ENCODE results near the gene NCAM1.

The NCAM1 gene

GRCh38 chr11:113105592-113105991 lies 144.4 kb downstream of the NCAM1 start:
- no peaks in the 10 kb centered on the region for H3K36me3 ChIP-seq (ENCODE audit: control insufficient read depth, insufficient read depth, low read length)
- 100% methylated on average over 1 of the region's 2 CpGs for WGBS (ENCODE audit: insufficient coverage, insufficient read length)
- no peaks in the 10 kb centered on the region for H3K9me3 ChIP-seq (ENCODE audit: control insufficient read depth, insufficient read depth, low read length)
- no peaks in the 10 kb centered on the region; the same call in 1 of the 2 replicates for H3K4me1 ChIP-seq (ENCODE audit: control insufficient read depth, insufficient read depth, low read length)
- H3K27ac ChIP-seq (ENCODE audit: low read length): no peak overlapping the region
- H3K4me3 ChIP-seq (ENCODE audit: low read length): no peak overlapping the region
- H3K27me3 ChIP-seq (ENCODE audit: control insufficient read depth, insufficient read depth, low read length): no peaks in the 10 kb centered on the region
- no peak for DNase-seq (ENCODE audit: low read depth, low spot score)

- Histone ChIP-seq H3K9me3 (ENCODE audit: control insufficient read depth, insufficient read depth, low read length) (no peaks in the 10 kb centered on the region), H3K27ac (ENCODE audit: low read length) (no peak overlapping the region), H3K4me1 (ENCODE audit: control insufficient read depth, insufficient read depth, low read length) (no peaks in the 10 kb centered on the region; the same call in 1 of the 2 replicates), H3K27me3 (ENCODE audit: control insufficient read depth, insufficient read depth, low read length) (no peaks in the 10 kb centered on the region), H3K4me3 (ENCODE audit: low read length) (no peak overlapping the region), H3K36me3 (ENCODE audit: control insufficient read depth, insufficient read depth, low read length) (no peaks in the 10 kb centered on the region)
- no CpG with 5 or more reads among the region's 2 CpGs for WGBS (ENCODE audit: insufficient coverage, insufficient read length)
- DNase-seq (ENCODE audit: low read depth, low spot score): no peak
These were observed 145.3 kb downstream of the NCAM1 start for GRCh38 chr11:113106507-113106906.

GRCh38 chr11:113110046-113110445 lies 148.8 kb downstream of the NCAM1 start:
- Histone ChIP-seq H3K27ac (ENCODE audit: low read length) (no peak overlapping the region), H3K27me3 (ENCODE audit: control insufficient read depth, insufficient read depth, low read length) (no peaks in the 10 kb centered on the region), H3K4me3 (ENCODE audit: low read length) (no peak overlapping the region), H3K36me3 (ENCODE audit: control insufficient read depth, insufficient read depth, low read length) (no peaks in the 10 kb centered on the region), H3K9me3 (ENCODE audit: control insufficient read depth, insufficient read depth, low read length) (no peaks in the 10 kb centered on the region), H3K4me1 (ENCODE audit: control insufficient read depth, insufficient read depth, low read length) (no peaks in the 10 kb centered on the region)
- WGBS (ENCODE audit: insufficient coverage, insufficient read length): no CpG with 5 or more reads among the region's 1 CpG
- DNase-seq (ENCODE audit: low read depth, low spot score): no peak

GRCh38 chr11:113111156-113111555 lies 149.9 kb downstream of the NCAM1 start:
- Histone ChIP-seq H3K9me3 (ENCODE audit: control insufficient read depth, insufficient read depth, low read length) (no peaks in the 10 kb centered on the region), H3K27ac (ENCODE audit: low read length) (no peak overlapping the region), H3K4me1 (ENCODE audit: control insufficient read depth, insufficient read depth, low read length) (no peaks in the 10 kb centered on the region), H3K4me3 (ENCODE audit: low read length) (no peak overlapping the region), H3K27me3 (ENCODE audit: control insufficient read depth, insufficient read depth, low read length) (no peaks in the 10 kb centered on the region), H3K36me3 (ENCODE audit: control insufficient read depth, insufficient read depth, low read length) (no peaks in the 10 kb centered on the region)
- DNase-seq (ENCODE audit: low read depth, low spot score): no peak
- no CpG with 5 or more reads among the region's 2 CpGs for WGBS (ENCODE audit: insufficient coverage, insufficient read length)

GRCh38 chr11:113112307-113112706 lies 151.1 kb downstream of the NCAM1 start:
- no CpG with 5 or more reads among the region's 3 CpGs for WGBS (ENCODE audit: insufficient coverage, insufficient read length)

GRCh38 chr11:113113801-113114704 lies 152.8 kb downstream of the NCAM1 start:
- no peak for DNase-seq (ENCODE audit: low read depth, low spot score)
- no peak overlapping the region for H3K27ac ChIP-seq (ENCODE audit: low read length)
- WGBS (ENCODE audit: insufficient coverage, insufficient read length): no CpG with 5 or more reads among the region's 5 CpGs

More at GRCh38 chr11:113112307-113112706, 151.1 kb downstream of the NCAM1 start:
- DNase-seq (ENCODE audit: low read depth, low spot score): no peak
- Histone ChIP-seq H3K9me3 (ENCODE audit: control insufficient read depth, insufficient read depth, low read length) (no peaks in the 10 kb centered on the region), H3K4me3 (ENCODE audit: low read length) (no peak overlapping the region), H3K27me3 (ENCODE audit: control insufficient read depth, insufficient read depth, low read length) (no peaks in the 10 kb centered on the region), H3K4me1 (ENCODE audit: control insufficient read depth, insufficient read depth, low read length) (no peaks in the 10 kb centered on the region), H3K27ac (ENCODE audit: low read length) (no peak overlapping the region), H3K36me3 (ENCODE audit: control insufficient read depth, insufficient read depth, low read length) (no peaks in the 10 kb centered on the region)

GRCh38 chr11:113114705-113115027 lies 153.4 kb downstream of the NCAM1 start:
- no peak overlapping the region for H3K27ac ChIP-seq (ENCODE audit: low read length)
- DNase-seq (ENCODE audit: low read depth, low spot score): no peak
- no peaks in the 10 kb centered on the region for H3K27me3 ChIP-seq (ENCODE audit: control insufficient read depth, insufficient read depth, low read length)
- H3K36me3 ChIP-seq (ENCODE audit: control insufficient read depth, insufficient read depth, low read length): no peaks in the 10 kb centered on the region
- H3K9me3 ChIP-seq (ENCODE audit: control insufficient read depth, insufficient read depth, low read length): no peaks in the 10 kb centered on the region
- no peaks in the 10 kb centered on the region for H3K4me1 ChIP-seq (ENCODE audit: control insufficient read depth, insufficient read depth, low read length)
- H3K4me3 ChIP-seq (ENCODE audit: low read length): no peak overlapping the region
- no CpG with 5 or more reads among the region's 3 CpGs for WGBS (ENCODE audit: insufficient coverage, insufficient read length)

More at GRCh38 chr11:113113801-113114704, 152.8 kb downstream of the NCAM1 start:
- Histone ChIP-seq H3K4me1 (ENCODE audit: control insufficient read depth, insufficient read depth, low read length) (no peaks in the 10 kb centered on the region), H3K36me3 (ENCODE audit: control insufficient read depth, insufficient read depth, low read length) (no peaks in the 10 kb centered on the region), H3K4me3 (ENCODE audit: low read length) (no peak overlapping the region), H3K9me3 (ENCODE audit: control insufficient read depth, insufficient read depth, low read length) (no peaks in the 10 kb centered on the region), H3K27me3 (ENCODE audit: control insufficient read depth, insufficient read depth, low read length) (no peaks in the 10 kb centered on the region)

GRCh38 chr11:113118104-113118503 lies 156.9 kb downstream of the NCAM1 start:
- no peak for DNase-seq (ENCODE audit: low read depth, low spot score)
- H3K27ac ChIP-seq (ENCODE audit: low read length): no peak overlapping the region
- no peak overlapping the region for H3K4me3 ChIP-seq (ENCODE audit: low read length)
- no peaks in the 10 kb centered on the region for H3K27me3 ChIP-seq (ENCODE audit: control insufficient read depth, insufficient read depth, low read length)
- H3K4me1 ChIP-seq (ENCODE audit: control insufficient read depth, insufficient read depth, low read length): no peaks in the 10 kb centered on the region
- H3K36me3 ChIP-seq (ENCODE audit: control insufficient read depth, insufficient read depth, low read length): no peaks in the 10 kb centered on the region
- no CpG with 5 or more reads among the region's 1 CpG for WGBS (ENCODE audit: insufficient coverage, insufficient read length)
- H3K9me3 ChIP-seq (ENCODE audit: control insufficient read depth, insufficient read depth, low read length): no peaks in the 10 kb centered on the region

- no peaks in the 10 kb centered on the region for H3K36me3 ChIP-seq (ENCODE audit: control insufficient read depth, insufficient read depth, low read length)
- no peaks in the 10 kb centered on the region for H3K27me3 ChIP-seq (ENCODE audit: control insufficient read depth, insufficient read depth, low read length)
- H3K9me3 ChIP-seq (ENCODE audit: control insufficient read depth, insufficient read depth, low read length): no peaks in the 10 kb centered on the region
- H3K4me3 ChIP-seq (ENCODE audit: low read length): no peak overlapping the region
- WGBS (ENCODE audit: insufficient coverage, insufficient read length): no CpG with 5 or more reads among the region's 3 CpGs
- DNase-seq (ENCODE audit: low read depth, low spot score): no peak
- H3K4me1 ChIP-seq (ENCODE audit: control insufficient read depth, insufficient read depth, low read length): no peaks in the 10 kb centered on the region
- no peak overlapping the region for H3K27ac ChIP-seq (ENCODE audit: low read length)
These were observed 157.9 kb downstream of the NCAM1 start for GRCh38 chr11:113119074-113119473.

GRCh38 chr11:113119966-113120736 lies 158.9 kb downstream of the NCAM1 start:
- no peak overlapping the region for H3K4me3 ChIP-seq (ENCODE audit: low read length)

More at GRCh38 chr11:113119966-113120736, 158.9 kb downstream of the NCAM1 start:
- no CpG with 5 or more reads among the region's 4 CpGs for WGBS (ENCODE audit: insufficient coverage, insufficient read length)
- H3K27me3 ChIP-seq (ENCODE audit: control insufficient read depth, insufficient read depth, low read length): no peaks in the 10 kb centered on the region
- DNase-seq (ENCODE audit: low read depth, low spot score): no peak
- H3K27ac ChIP-seq (ENCODE audit: low read length): no peak overlapping the region
- H3K36me3 ChIP-seq (ENCODE audit: control insufficient read depth, insufficient read depth, low read length): no peaks in the 10 kb centered on the region
- no peaks in the 10 kb centered on the region for H3K9me3 ChIP-seq (ENCODE audit: control insufficient read depth, insufficient read depth, low read length)
- H3K4me1 ChIP-seq (ENCODE audit: control insufficient read depth, insufficient read depth, low read length): no peaks in the 10 kb centered on the region

All from iPS DF 6.9 (cell line).